ENCODE data around the gene MASP2.

DNA sequence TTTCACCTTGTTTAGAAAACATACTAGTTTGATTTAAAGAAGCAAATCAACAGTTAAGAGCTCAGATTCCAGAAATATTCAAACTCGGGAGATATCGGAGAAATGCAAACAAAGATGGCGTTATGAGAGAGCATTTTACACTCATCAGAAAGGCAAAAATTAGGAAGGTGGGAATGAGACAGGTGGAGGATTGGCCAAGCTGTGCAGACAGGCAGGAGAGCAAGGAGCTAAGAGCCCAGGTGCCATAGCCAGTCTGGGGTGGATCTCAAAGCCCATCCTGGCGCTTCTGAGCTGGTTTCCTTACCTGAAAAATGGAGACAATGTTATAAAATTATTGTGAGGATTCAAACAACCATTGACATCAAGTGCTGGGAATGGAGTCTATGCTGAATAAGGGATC lies 54.2 kb downstream of the MASP2 start:
- TF ChIP-seq POLR2A (IDR thresholded peaks at IDR 0.05; ENCODE audit: low read length) (no peak), GATA1 (IDR thresholded peaks at IDR 0.05; ENCODE audit: low read depth, low read length) (no peak)

All from erythroblast (primary cell).